ENCODE measurements around the gene KIAA0513. TPM values are rescaled to one million over a fixed set of nuclear protein-coding genes. Genes with fewer than 3 reads are reported as not detected.

KIAA0513 gene
- polyA plus RNA-seq, 1 experiment, result 10.0 TPM

DNA sequence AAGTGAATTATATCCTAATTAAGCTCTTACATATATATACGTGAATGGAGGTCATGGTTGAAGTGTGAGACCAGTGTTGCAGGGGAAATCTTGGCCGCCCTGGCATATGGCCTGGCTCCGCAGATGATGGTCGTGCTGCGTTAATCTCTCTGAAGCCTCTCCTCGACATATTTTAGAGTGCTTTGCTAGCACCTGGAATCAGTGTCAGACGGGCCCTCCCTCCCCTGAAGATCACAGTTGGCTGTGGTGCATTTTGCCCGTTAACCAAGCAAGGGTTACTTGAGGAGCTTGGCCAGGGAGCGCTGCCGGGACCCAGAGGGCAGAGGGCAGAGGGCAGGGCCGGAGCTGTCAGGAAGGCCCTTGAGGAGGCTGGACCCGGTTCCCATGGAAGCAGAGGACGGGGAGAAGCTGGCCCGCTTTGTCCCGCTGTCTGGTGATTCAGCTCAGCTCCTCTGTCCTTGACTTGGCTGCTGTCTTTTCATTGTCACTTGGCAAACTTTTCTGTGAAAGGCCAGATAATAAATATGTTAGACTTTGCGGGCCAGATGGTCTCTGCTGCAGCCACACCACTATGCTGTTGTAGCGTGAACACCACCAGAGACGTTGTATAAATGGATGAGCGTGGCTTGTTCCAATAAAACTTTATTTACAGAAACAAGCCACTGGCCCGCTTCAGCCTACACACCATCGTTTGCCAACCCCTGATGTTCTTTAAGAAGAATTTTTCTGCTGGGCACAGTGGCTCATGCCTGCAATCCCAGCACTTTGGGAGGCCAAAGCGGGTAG lies 52.4 kb downstream of the KIAA0513 start:
- no peak overlapping the region for H3K4me3 ChIP-seq (ENCODE audit: low read depth, low read length)
- peaks cover 3% of the 10 kb centered on the region; the same call in 1 of the 2 replicates for H3K9me3 ChIP-seq (ENCODE audit: control insufficient read depth, insufficient read depth, low read length)
- no peaks in the 10 kb centered on the region for H3K27me3 ChIP-seq (ENCODE audit: control insufficient read depth, insufficient read depth, low read length)
- no peak for DNase-seq (ENCODE audit: low read depth, low spot score)
- ChIA-PET CTCF (interaction anchor here (1.0 kb wide), 1 partner anchor 10 kb away, joined by 3 read pairs; no protein-coding TSS in a partner anchor), POLR2A (no interaction called here)
- TF ChIP-seq, protein P1, sequence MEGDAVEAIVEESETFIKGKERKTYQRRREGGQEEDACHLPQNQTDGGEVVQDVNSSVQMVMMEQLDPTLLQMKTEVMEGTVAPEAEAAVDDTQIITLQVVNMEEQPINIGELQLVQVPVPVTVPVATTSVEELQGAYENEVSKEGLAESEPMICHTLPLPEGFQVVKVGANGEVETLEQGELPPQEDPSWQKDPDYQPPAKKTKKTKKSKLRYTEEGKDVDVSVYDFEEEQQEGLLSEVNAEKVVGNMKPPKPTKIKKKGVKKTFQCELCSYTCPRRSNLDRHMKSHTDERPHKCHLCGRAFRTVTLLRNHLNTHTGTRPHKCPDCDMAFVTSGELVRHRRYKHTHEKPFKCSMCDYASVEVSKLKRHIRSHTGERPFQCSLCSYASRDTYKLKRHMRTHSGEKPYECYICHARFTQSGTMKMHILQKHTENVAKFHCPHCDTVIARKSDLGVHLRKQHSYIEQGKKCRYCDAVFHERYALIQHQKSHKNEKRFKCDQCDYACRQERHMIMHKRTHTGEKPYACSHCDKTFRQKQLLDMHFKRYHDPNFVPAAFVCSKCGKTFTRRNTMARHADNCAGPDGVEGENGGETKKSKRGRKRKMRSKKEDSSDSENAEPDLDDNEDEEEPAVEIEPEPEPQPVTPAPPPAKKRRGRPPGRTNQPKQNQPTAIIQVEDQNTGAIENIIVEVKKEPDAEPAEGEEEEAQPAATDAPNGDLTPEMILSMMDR (IDR thresholded peaks at IDR 0.05; ENCODE audit: low read depth, low read length), result no peak
- no peak overlapping the region for H3K27ac ChIP-seq (ENCODE audit: low read depth, low read length)

DNA sequence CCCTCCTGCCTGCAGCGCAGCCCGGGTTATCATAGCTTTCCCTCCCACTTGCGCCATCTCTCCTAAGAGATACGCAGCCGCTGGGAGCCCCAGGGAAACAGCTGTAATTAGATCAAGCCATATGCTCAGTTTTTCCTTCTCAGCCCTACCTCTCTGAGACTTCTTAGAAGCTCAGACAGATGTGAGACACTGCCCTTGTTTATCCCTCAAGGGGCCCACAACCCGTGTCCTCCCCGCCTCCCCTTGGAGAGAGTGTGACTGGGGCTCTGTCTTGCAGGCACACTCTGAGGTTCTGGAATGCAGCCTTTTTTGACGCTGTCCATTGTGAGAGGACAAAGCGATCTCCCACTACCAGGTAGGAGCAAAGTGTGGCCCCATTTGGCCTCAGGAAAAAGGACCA lies 53.4 kb downstream of the KIAA0513 start:
- Histone ChIP-seq H3K27me3 (ENCODE audit: control insufficient read depth, insufficient read depth, low read length) (no peaks in the 10 kb centered on the region), H3K27ac (ENCODE audit: low read depth, low read length) (no peak overlapping the region), H3K4me3 (ENCODE audit: low read depth, low read length) (no peak overlapping the region), H3K9me3 (ENCODE audit: control insufficient read depth, insufficient read depth, low read length) (peaks cover 3% of the 10 kb centered on the region; the same call in 1 of the 2 replicates)
- no peak for DNase-seq (ENCODE audit: low read depth, low spot score)
- TF ChIP-seq, protein P1 (IDR thresholded peaks at IDR 0.05; ENCODE audit: low read depth, low read length), result no peak
- ChIA-PET POLR2A (no interaction called here), CTCF (interaction anchor here (1.0 kb wide), 1 partner anchor 9 kb away, joined by 3 read pairs; no protein-coding TSS in a partner anchor)

DNA sequence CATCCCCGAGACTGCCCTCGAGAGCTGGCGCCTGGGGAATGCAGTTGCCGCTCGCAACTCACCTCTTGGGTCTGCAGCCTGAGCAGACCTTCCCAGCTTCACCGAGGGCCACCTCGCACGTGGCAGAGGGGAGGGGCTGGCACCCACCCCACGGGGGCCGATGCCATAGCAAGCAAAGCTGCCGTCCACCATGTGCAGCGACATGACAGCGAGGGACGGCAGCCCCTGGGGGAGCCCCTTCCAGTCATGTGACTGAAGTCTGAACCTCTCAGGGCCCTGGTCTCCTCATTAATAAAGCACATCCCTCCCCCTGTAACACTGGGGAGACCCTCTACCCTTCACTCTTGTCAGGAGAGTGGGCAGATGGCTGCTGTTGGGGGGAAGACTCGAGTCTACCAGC lies 54.2 kb downstream of the KIAA0513 start:
- CTCF ChIA-PET, result no interaction called here
- H3K9me3 ChIP-seq (ENCODE audit: control insufficient read depth, insufficient read depth, low read length), result peaks cover 3% of the 10 kb centered on the region; the same call in 1 of the 2 replicates
- DNase-seq (ENCODE audit: low read depth, low spot score), result no peak

GRCh38 chr16:85082173-85083050 lies 54.8 kb downstream of the KIAA0513 start:
- POLR2A ChIA-PET, result no interaction called here
- Histone ChIP-seq H3K27me3 (ENCODE audit: control insufficient read depth, insufficient read depth, low read length) (no peaks in the 10 kb centered on the region), H3K9me3 (ENCODE audit: control insufficient read depth, insufficient read depth, low read length) (peaks cover 3% of the 10 kb centered on the region; the same call in 1 of the 2 replicates), H3K27ac (ENCODE audit: low read depth, low read length) (no peak overlapping the region), H3K4me3 (ENCODE audit: low read depth, low read length) (no peak overlapping the region)
- CTCF ChIA-PET, result no interaction called here
- TF ChIP-seq, protein P1 (IDR thresholded peaks at IDR 0.05; ENCODE audit: low read depth, low read length), result no peak
- DNase-seq (ENCODE audit: low read depth, low spot score), result no peak

More for the DNA sequence above, 54.2 kb downstream of the KIAA0513 start:
- no peaks in the 10 kb centered on the region for H3K27me3 ChIP-seq (ENCODE audit: control insufficient read depth, insufficient read depth, low read length)
- H3K4me3 ChIP-seq (ENCODE audit: low read depth, low read length), result no peak overlapping the region
- no peak overlapping the region for H3K27ac ChIP-seq (ENCODE audit: low read depth, low read length)
- TF ChIP-seq, protein P1 (IDR thresholded peaks at IDR 0.05; ENCODE audit: low read depth, low read length), result no peak
- POLR2A ChIA-PET, result no interaction called here
